ENCODE results near the gene POLA1.

POLA1 gene

DNA sequence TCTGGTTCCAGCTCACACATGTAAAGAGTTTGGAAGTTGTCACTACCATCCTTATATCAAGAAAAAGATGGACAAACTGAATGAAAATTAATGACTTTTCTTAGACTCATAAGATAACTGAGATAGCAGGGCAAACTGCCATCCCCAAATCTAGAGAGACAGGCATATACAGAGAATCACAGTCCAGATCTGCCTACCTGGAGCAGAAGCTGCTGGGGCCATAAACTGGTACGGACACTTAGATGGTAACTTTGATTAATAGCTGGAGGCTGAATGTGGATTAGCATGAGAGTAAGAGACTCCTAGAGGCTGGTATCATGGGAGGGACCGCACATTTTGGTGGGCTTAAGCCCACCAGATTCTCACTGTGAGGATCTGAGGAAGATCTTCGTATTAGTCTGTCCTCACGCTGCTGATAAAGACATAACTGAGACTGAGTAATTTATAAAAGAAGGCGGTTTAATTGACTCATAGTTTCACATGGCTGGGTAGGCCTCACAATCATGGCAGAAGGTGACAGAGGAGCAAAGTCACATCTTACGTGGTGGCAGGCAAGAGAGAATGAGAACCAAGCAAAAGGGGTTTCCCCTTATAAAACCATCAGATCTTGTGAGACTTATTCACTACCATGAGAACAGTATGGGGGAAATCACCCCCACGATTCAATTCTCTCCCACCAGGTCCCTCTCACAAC, 10.8 kb upstream of the POLA1 start:
- H3K9ac ChIP-seq (ENCODE audit: low read length) = no peak overlapping the region
- H3K36me3 ChIP-seq (replicated peaks; ENCODE audit: insufficient read depth, low read length) = no peaks in the 10 kb centered on the region
- TF ChIP-seq EZH2phosphoT487 (IDR thresholded peaks at IDR 0.05; ENCODE audit: low read length) = no peak
- TF ChIP-seq EZH2 (optimal IDR thresholded peaks at IDR 0.05; ENCODE audit: low read depth, low read length) = no peak
- TF ChIP-seq, protein P1, sequence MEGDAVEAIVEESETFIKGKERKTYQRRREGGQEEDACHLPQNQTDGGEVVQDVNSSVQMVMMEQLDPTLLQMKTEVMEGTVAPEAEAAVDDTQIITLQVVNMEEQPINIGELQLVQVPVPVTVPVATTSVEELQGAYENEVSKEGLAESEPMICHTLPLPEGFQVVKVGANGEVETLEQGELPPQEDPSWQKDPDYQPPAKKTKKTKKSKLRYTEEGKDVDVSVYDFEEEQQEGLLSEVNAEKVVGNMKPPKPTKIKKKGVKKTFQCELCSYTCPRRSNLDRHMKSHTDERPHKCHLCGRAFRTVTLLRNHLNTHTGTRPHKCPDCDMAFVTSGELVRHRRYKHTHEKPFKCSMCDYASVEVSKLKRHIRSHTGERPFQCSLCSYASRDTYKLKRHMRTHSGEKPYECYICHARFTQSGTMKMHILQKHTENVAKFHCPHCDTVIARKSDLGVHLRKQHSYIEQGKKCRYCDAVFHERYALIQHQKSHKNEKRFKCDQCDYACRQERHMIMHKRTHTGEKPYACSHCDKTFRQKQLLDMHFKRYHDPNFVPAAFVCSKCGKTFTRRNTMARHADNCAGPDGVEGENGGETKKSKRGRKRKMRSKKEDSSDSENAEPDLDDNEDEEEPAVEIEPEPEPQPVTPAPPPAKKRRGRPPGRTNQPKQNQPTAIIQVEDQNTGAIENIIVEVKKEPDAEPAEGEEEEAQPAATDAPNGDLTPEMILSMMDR (IDR thresholded peaks at IDR 0.05; ENCODE audit: low read length) = no peak
- H3K4me1 ChIP-seq (ENCODE audit: low read length) = no peaks in the 10 kb centered on the region
- H3K9me3 ChIP-seq (replicated peaks; ENCODE audit: insufficient read depth, low read length) = no peaks in the 10 kb centered on the region
- H3K79me2 ChIP-seq (ENCODE audit: low read length) = no peaks in the 10 kb centered on the region
- H3K9me2 ChIP-seq (replicated peaks; ENCODE audit: insufficient read depth, low read length) = no peaks in the 10 kb centered on the region
- no peaks in the 10 kb centered on the region for H3F3A ChIP-seq (ENCODE audit: insufficient read depth, low read length)
- H3K4me2 ChIP-seq (ENCODE audit: low read depth, low read length) = no peak overlapping the region
- H3K27me3 ChIP-seq (replicated peaks; ENCODE audit: insufficient read depth, low read length) = no peaks in the 10 kb centered on the region
- no peak overlapping the region for H3K27ac ChIP-seq (ENCODE audit: low read length)
- no peak overlapping the region for H2AFZ ChIP-seq (ENCODE audit: low read length)
- DNase-seq = no peak
- H4K20me1 ChIP-seq (ENCODE audit: insufficient read depth, low read length) = no peaks in the 10 kb centered on the region
- H3K4me3 ChIP-seq (ENCODE audit: low read length) = no peak overlapping the region

DNA sequence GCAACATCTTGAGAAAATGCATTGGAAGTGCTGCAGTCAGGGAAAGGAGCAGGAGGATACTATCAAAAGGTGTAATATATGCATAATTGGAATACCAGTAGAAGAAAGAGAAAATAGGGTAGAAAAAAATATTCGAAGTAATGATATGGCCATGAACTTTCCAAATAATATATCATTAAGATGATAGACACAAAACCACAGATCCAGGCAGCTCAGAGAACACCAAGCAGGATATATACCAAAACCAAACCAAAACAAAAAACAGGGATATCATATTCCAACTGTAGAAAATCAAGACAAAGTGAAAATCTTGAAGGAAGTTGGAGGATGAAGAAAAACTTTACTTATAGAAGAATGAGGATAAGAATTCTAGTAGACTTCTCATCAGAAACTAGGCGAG, 9.7 kb upstream of the POLA1 start:
- Histone ChIP-seq H3K4me2 (ENCODE audit: low read depth, low read length) (no peak overlapping the region), H3K9me3 (replicated peaks; ENCODE audit: insufficient read depth, low read length) (no peaks in the 10 kb centered on the region), H4K20me1 (ENCODE audit: insufficient read depth, low read length) (no peaks in the 10 kb centered on the region), H3K27me3 (replicated peaks; ENCODE audit: insufficient read depth, low read length) (no peaks in the 10 kb centered on the region), H3K79me2 (ENCODE audit: low read length) (no peaks in the 10 kb centered on the region), H3K9ac (ENCODE audit: low read length) (no peak overlapping the region), H3K9me2 (replicated peaks; ENCODE audit: insufficient read depth, low read length) (no peaks in the 10 kb centered on the region), H3K36me3 (replicated peaks; ENCODE audit: insufficient read depth, low read length) (no peaks in the 10 kb centered on the region), H3K4me1 (ENCODE audit: low read length) (no peaks in the 10 kb centered on the region), H2AFZ (ENCODE audit: low read length) (no peak overlapping the region), H3K4me3 (ENCODE audit: low read length) (no peak overlapping the region), H3K27ac (ENCODE audit: low read length) (no peak overlapping the region), H3F3A (ENCODE audit: insufficient read depth, low read length) (no peaks in the 10 kb centered on the region)
- TF ChIP-seq EZH2phosphoT487 (IDR thresholded peaks at IDR 0.05; ENCODE audit: low read length) (no peak), EZH2 (optimal IDR thresholded peaks at IDR 0.05; ENCODE audit: low read depth, low read length) (no peak)
- TF ChIP-seq, protein P1 (IDR thresholded peaks at IDR 0.05; ENCODE audit: low read length) = no peak
- DNase-seq = no peak

DNA sequence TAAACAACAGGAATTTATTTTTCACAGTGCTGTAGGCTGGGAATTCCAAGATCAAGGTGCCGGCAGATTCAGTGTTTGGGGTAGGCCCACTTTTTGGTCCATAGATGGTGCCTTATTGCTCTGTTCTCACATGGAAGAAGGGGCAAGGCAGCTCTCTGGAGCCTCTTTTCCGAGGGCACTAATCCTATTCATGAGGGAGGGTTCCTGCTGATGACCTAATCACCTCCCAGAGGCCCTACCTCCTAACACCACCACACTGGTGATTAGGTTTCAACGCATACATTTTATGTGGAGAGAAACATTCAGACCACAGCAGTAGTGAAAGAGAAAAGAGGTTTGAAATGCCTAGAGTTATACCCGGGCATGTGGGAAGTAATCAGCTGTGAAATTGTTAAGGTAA, 1.4 kb upstream of the POLA1 start:
- no peaks in the 10 kb centered on the region for H3K9me2 ChIP-seq (replicated peaks; ENCODE audit: insufficient read depth, low read length)
- no peak for DNase-seq
- no peaks in the 10 kb centered on the region for H4K20me1 ChIP-seq (ENCODE audit: insufficient read depth, low read length)
- H3K4me1 ChIP-seq (ENCODE audit: low read length) = peaks cover 15% of the 10 kb centered on the region
- no peaks in the 10 kb centered on the region for H3K27me3 ChIP-seq (replicated peaks; ENCODE audit: insufficient read depth, low read length)
- H3K36me3 ChIP-seq (replicated peaks; ENCODE audit: insufficient read depth, low read length) = no peaks in the 10 kb centered on the region
- H3K79me2 ChIP-seq (ENCODE audit: low read length) = peaks cover 36% of the 10 kb centered on the region
- no peaks in the 10 kb centered on the region for H3K9me3 ChIP-seq (replicated peaks; ENCODE audit: insufficient read depth, low read length)
- TF ChIP-seq, protein P1 (IDR thresholded peaks at IDR 0.05; ENCODE audit: low read length) = no peak
- TF ChIP-seq EZH2 (optimal IDR thresholded peaks at IDR 0.05; ENCODE audit: low read depth, low read length) (no peak), EZH2phosphoT487 (IDR thresholded peaks at IDR 0.05; ENCODE audit: low read length) (no peak)
- no peak overlapping the region for H3K27ac ChIP-seq (ENCODE audit: low read length)
- H3F3A ChIP-seq (ENCODE audit: insufficient read depth, low read length) = peaks cover 14% of the 10 kb centered on the region
- H3K4me2 ChIP-seq (ENCODE audit: low read depth, low read length) = no peak overlapping the region
- no peak overlapping the region for H3K9ac ChIP-seq (ENCODE audit: low read length)
- no peak overlapping the region for H3K4me3 ChIP-seq (ENCODE audit: low read length)
- H2AFZ ChIP-seq (ENCODE audit: low read length) = no peak overlapping the region

Data from MM.1S (cell line).